ENCODE results near the gene FAM83F.
"Not testable (repeated sequence)": the region's sequence is repeated elsewhere in the genome, so short reads cannot be mapped to it uniquely, and the experiment has no call there.

The FAM83F gene

DNA sequence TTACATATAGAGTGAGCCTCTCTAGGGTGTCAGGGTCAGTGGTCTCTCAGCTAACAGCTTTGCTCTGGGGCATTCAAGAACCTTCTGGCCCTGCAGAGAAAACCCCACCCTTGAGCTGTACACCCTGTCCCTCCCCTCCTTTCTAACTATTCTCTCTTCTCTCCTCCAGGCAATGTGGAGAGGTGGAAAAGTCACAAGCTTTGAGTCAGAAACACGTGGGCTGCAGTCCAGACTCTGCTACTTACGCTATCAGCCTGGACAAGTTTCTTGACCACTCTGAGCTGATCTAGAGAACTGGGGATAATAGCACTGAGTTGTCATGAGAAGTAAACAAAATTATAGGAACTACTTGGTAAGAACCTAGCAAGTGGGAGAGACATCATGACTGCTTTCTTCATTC, 10.7 kb upstream of the FAM83F start:
- no peaks in the 10 kb centered on the region for H3K36me3 ChIP-seq (ENCODE audit: insufficient read depth, low read length)
- no peaks in the 10 kb centered on the region for H3K79me2 ChIP-seq (ENCODE audit: control insufficient read depth, insufficient read depth, low read length, unreplicated experiment)
- H2AFZ ChIP-seq (ENCODE audit: low read length, unreplicated experiment): no peak overlapping the region
- no peak overlapping the region for H3K27ac ChIP-seq (ENCODE audit: low read depth, low read length)
- H3K4me3 ChIP-seq (ENCODE audit: low read depth, low read length): no peak overlapping the region
- peaks cover 15% of the 10 kb centered on the region; the same call in 1 of the 2 replicates for H3K27me3 ChIP-seq (ENCODE audit: insufficient read depth, low read length)
- H3K4me1 ChIP-seq (ENCODE audit: control insufficient read depth, insufficient read depth, low read length, unreplicated experiment): no peaks in the 10 kb centered on the region

- Histone ChIP-seq H2AFZ (ENCODE audit: low read length, unreplicated experiment) (no peak overlapping the region), H3K27me3 (ENCODE audit: insufficient read depth, low read length) (peaks cover 8% of the 10 kb centered on the region; the same call in 1 of the 2 replicates), H3K4me1 (ENCODE audit: control insufficient read depth, insufficient read depth, low read length, unreplicated experiment) (no peaks in the 10 kb centered on the region), H3K36me3 (ENCODE audit: insufficient read depth, low read length) (no peaks in the 10 kb centered on the region), H3K4me3 (ENCODE audit: low read depth, low read length) (no peak overlapping the region), H3K27ac (ENCODE audit: low read depth, low read length) (no peak overlapping the region), H3K79me2 (ENCODE audit: control insufficient read depth, insufficient read depth, low read length, unreplicated experiment) (no peaks in the 10 kb centered on the region)
Observed at GRCh38 chr22:39984746-39985145, 10.0 kb upstream of the FAM83F start.

- H3K27ac ChIP-seq (ENCODE audit: low read depth, low read length): no peak overlapping the region
- no peaks in the 10 kb centered on the region for H3K79me2 ChIP-seq (ENCODE audit: control insufficient read depth, insufficient read depth, low read length, unreplicated experiment)
- no peak overlapping the region for H2AFZ ChIP-seq (ENCODE audit: low read length, unreplicated experiment)
- no peaks in the 10 kb centered on the region for H3K4me1 ChIP-seq (ENCODE audit: control insufficient read depth, insufficient read depth, low read length, unreplicated experiment)
- H3K4me3 ChIP-seq (ENCODE audit: low read depth, low read length): no peak overlapping the region
- H3K36me3 ChIP-seq (ENCODE audit: insufficient read depth, low read length): no peaks in the 10 kb centered on the region
- H3K27me3 ChIP-seq (ENCODE audit: insufficient read depth, low read length): 0 out of 2 replicates have a peak, but pooled peaks cover 3% of the 10 kb centered on the region
Observed at GRCh38 chr22:39985383-39986035, 9.2 kb upstream of the FAM83F start.

GRCh38 chr22:39988386-39989114, 6.2 kb upstream of the FAM83F start:
- Histone ChIP-seq H3K36me3 (ENCODE audit: insufficient read depth, low read length) (no peaks in the 10 kb centered on the region), H3K4me3 (ENCODE audit: low read depth, low read length) (no peak overlapping the region), H3K4me1 (ENCODE audit: control insufficient read depth, insufficient read depth, low read length, unreplicated experiment) (no peaks in the 10 kb centered on the region), H3K79me2 (ENCODE audit: control insufficient read depth, insufficient read depth, low read length, unreplicated experiment) (no peaks in the 10 kb centered on the region), H2AFZ (ENCODE audit: low read length, unreplicated experiment) (no peak overlapping the region), H3K27me3 (ENCODE audit: insufficient read depth, low read length) (no peaks in the 10 kb centered on the region), H3K27ac (ENCODE audit: low read depth, low read length) (no peak overlapping the region)

DNA sequence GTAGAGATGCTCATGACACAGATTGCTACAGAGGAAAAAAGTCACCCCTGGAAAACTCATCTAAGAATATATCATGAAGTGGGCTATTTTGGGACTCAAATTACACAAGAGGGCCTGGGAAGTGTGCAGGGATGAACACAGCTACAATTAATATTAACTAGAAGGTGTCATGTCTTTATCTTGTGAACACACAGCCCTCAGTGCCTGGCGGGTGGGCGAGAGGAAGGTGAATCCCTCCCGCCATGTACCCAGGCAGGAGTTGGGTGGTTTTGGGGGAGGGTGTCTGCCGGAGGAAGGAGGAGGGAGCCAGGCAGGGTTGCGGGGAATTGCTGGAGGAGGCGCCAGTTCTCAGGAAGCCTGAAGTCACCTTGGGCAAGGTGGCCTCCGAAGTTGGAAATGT, 5.1 kb upstream of the FAM83F start:
- Histone ChIP-seq H3K79me2 (ENCODE audit: control insufficient read depth, insufficient read depth, low read length, unreplicated experiment) (no peaks in the 10 kb centered on the region), H3K27me3 (ENCODE audit: insufficient read depth, low read length) (peaks cover 6% of the 10 kb centered on the region; the same call in 1 of the 2 replicates), H3K36me3 (ENCODE audit: insufficient read depth, low read length) (no peaks in the 10 kb centered on the region), H3K4me1 (ENCODE audit: control insufficient read depth, insufficient read depth, low read length, unreplicated experiment) (no peaks in the 10 kb centered on the region), H2AFZ (ENCODE audit: low read length, unreplicated experiment) (no peak overlapping the region), H3K4me3 (ENCODE audit: low read depth, low read length) (no peak overlapping the region), H3K27ac (ENCODE audit: low read depth, low read length) (no peak overlapping the region)

DNA sequence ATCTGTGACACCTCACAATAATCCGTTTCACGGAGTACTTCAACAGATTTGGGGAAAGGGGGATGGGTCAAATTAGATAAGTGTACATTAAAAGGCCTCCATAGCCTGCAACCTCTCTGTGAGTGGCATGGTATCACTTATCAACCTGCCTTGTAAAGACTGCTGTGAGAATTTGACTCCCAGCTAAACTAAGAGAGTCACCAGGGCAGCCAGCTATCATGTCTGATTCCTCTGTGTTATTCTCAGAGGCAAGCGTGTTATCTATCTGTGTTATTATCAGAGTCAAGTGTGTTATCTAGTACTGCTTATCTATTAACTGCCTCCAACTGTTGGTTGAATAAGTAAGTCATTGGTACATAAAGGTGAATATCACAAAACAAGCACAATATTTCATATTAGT, 4.1 kb upstream of the FAM83F start:
- Histone ChIP-seq H3K4me1 (ENCODE audit: control insufficient read depth, insufficient read depth, low read length, unreplicated experiment) (no peaks in the 10 kb centered on the region), H3K79me2 (ENCODE audit: control insufficient read depth, insufficient read depth, low read length, unreplicated experiment) (no peaks in the 10 kb centered on the region), H3K27ac (ENCODE audit: low read depth, low read length) (no peak overlapping the region), H3K36me3 (ENCODE audit: insufficient read depth, low read length) (no peaks in the 10 kb centered on the region), H3K4me3 (ENCODE audit: low read depth, low read length) (no peak overlapping the region), H2AFZ (ENCODE audit: low read length, unreplicated experiment) (no peak overlapping the region), H3K27me3 (ENCODE audit: insufficient read depth, low read length) (peaks cover 6% of the 10 kb centered on the region; the same call in 1 of the 2 replicates)

DNA sequence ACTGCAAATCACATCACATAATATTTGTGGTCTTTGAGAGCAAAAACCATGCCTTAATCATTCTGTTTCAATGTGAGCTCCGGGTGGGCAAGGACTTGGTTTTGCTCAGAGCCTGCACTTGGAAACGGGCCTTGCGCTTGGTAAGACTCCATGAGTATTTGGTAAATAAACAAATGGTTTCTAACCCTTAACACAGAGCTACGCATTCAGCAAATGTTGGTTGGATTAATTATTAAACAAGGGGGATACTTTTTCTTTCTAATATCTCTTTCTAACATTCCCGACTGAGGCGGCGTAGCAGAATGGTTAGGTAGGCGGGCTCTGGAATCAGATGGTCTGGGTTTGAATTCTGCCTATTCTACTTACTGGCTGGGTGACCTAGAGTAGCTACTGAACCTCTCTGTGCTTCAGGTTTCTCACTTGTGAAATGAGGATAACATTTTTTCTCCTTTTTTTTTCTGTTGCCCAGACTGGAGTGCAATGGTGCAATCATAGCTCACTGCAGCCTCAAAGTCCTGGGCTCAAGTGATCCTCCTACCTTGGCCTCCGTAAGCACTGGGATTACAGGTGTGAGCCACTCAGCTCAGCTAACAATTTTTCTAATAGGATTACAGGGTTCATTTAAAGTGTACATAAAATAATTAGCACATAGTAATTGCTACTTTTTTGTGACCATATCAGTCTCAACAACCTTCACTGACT, 3.4 kb upstream of the FAM83F start:
- no peak overlapping the region for H3K27ac ChIP-seq (ENCODE audit: low read depth, low read length)
- H3K36me3 ChIP-seq (ENCODE audit: insufficient read depth, low read length): no peaks in the 10 kb centered on the region
- no peak overlapping the region for H2AFZ ChIP-seq (ENCODE audit: low read length, unreplicated experiment)
- no peaks in the 10 kb centered on the region for H3K4me1 ChIP-seq (ENCODE audit: control insufficient read depth, insufficient read depth, low read length, unreplicated experiment)
- no peak overlapping the region for H3K4me3 ChIP-seq (ENCODE audit: low read depth, low read length)
- H3K79me2 ChIP-seq (ENCODE audit: control insufficient read depth, insufficient read depth, low read length, unreplicated experiment): no peaks in the 10 kb centered on the region
- peaks cover 6% of the 10 kb centered on the region; the same call in 1 of the 2 replicates for H3K27me3 ChIP-seq (ENCODE audit: insufficient read depth, low read length)

- H3K79me2 ChIP-seq (ENCODE audit: control insufficient read depth, insufficient read depth, low read length, unreplicated experiment): no peaks in the 10 kb centered on the region
Observed at GRCh38 chr22:39992088-39992826, 2.5 kb upstream of the FAM83F start.

GRCh38 chr22:39992894-39993293, 1.9 kb upstream of the FAM83F start:
- not testable (repeated sequence) for H3K36me3 ChIP-seq (ENCODE audit: insufficient read depth, low read length); H3K4me3 ChIP-seq (ENCODE audit: low read depth, low read length); H3K79me2 ChIP-seq (ENCODE audit: control insufficient read depth, insufficient read depth, low read length, unreplicated experiment); H3K4me1 ChIP-seq (ENCODE audit: control insufficient read depth, insufficient read depth, low read length, unreplicated experiment); H3K27ac ChIP-seq (ENCODE audit: low read depth, low read length); H3K27me3 ChIP-seq (ENCODE audit: insufficient read depth, low read length); H2AFZ ChIP-seq (ENCODE audit: low read length, unreplicated experiment)

More at GRCh38 chr22:39992088-39992826, 2.5 kb upstream of the FAM83F start:
- no peak overlapping the region for H3K4me3 ChIP-seq (ENCODE audit: low read depth, low read length)
- no peaks in the 10 kb centered on the region for H3K4me1 ChIP-seq (ENCODE audit: control insufficient read depth, insufficient read depth, low read length, unreplicated experiment)
- no peak overlapping the region for H2AFZ ChIP-seq (ENCODE audit: low read length, unreplicated experiment)
- no peaks in the 10 kb centered on the region for H3K36me3 ChIP-seq (ENCODE audit: insufficient read depth, low read length)
- no peak overlapping the region for H3K27ac ChIP-seq (ENCODE audit: low read depth, low read length)
- H3K27me3 ChIP-seq (ENCODE audit: insufficient read depth, low read length): peaks cover 6% of the 10 kb centered on the region; the same call in 1 of the 2 replicates

- H3K4me3 ChIP-seq (ENCODE audit: low read depth, low read length): no peak overlapping the region
Observed at GRCh38 chr22:39994041-39994565, 651 bp upstream of the FAM83F start.

More at GRCh38 chr22:39994041-39994565, 651 bp upstream of the FAM83F start:
- Histone ChIP-seq H3K27me3 (ENCODE audit: insufficient read depth, low read length) (peaks cover 6% of the 10 kb centered on the region; the same call in 1 of the 2 replicates), H2AFZ (ENCODE audit: low read length, unreplicated experiment) (no peak overlapping the region), H3K36me3 (ENCODE audit: insufficient read depth, low read length) (no peaks in the 10 kb centered on the region), H3K27ac (ENCODE audit: low read depth, low read length) (no peak overlapping the region), H3K79me2 (ENCODE audit: control insufficient read depth, insufficient read depth, low read length, unreplicated experiment) (no peaks in the 10 kb centered on the region), H3K4me1 (ENCODE audit: control insufficient read depth, insufficient read depth, low read length, unreplicated experiment) (no peaks in the 10 kb centered on the region)
